ENCODE measurements around the gene SPATA13. TPM values are rescaled to one million over a fixed set of nuclear protein-coding genes. Genes with fewer than 3 reads are reported as not detected.

SPATA13 gene
- total RNA-seq, 1 donor from 2014 or later, result 20.1 TPM

DNA sequence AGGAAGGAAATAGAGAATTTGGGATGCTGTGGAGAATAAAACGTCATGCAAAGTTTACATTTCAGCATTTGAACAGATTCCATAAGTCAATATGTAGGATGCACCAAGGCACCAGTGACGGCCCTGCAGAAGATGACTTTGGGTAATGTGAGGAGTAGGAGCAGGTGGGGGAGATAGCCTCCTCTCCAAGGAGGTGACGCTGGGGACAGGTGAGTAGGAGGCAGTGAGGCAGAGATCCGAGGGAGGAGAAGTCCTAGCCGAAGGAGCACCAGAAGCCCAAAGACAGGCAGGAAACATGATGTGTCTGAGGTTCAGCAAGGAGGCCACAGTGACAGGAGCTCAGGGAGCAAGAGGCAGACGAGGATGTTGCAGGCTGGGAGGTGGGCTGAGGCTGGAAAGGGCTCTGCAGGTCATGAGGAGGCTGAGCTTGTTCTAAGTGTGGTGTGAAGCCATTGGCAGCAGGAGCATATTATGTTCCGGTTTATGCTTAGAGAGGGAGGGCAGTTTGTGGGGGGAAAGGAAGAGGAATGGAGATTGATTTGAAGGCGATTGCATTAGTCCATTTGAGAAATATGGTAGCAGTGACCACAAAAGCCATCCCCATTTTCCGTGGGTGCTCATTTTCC is 93.1 kb downstream of the SPATA13 start:
- no peaks in the 10 kb centered on the region for H3K9me3 ChIP-seq
- no peaks in the 10 kb centered on the region for H3K27me3 ChIP-seq
- DNase-seq (ENCODE audit: extremely low spot score in 2 of 2), result no peak
- intact Hi-C loops (cut with DNase I), result no loop called here
- H3K36me3 ChIP-seq, result no peaks in the 10 kb centered on the region
- peak overlapping the region in 1 of 2 donors; percentile 6 for H3K4me3 ChIP-seq
- TF ChIP-seq POLR2A (IDR thresholded peaks at IDR 0.05) (no peak), POLR2AphosphoS5 (IDR thresholded peaks at IDR 0.05; ENCODE audit: insufficient read depth in 1 of 2, low read depth in 1 of 2) (no peak)
- TF ChIP-seq, protein P1, sequence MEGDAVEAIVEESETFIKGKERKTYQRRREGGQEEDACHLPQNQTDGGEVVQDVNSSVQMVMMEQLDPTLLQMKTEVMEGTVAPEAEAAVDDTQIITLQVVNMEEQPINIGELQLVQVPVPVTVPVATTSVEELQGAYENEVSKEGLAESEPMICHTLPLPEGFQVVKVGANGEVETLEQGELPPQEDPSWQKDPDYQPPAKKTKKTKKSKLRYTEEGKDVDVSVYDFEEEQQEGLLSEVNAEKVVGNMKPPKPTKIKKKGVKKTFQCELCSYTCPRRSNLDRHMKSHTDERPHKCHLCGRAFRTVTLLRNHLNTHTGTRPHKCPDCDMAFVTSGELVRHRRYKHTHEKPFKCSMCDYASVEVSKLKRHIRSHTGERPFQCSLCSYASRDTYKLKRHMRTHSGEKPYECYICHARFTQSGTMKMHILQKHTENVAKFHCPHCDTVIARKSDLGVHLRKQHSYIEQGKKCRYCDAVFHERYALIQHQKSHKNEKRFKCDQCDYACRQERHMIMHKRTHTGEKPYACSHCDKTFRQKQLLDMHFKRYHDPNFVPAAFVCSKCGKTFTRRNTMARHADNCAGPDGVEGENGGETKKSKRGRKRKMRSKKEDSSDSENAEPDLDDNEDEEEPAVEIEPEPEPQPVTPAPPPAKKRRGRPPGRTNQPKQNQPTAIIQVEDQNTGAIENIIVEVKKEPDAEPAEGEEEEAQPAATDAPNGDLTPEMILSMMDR (IDR thresholded peaks at IDR 0.05), result no peak
- H3K4me1 ChIP-seq, result peaks cover 8% of the 10 kb centered on the region
- H3K27ac ChIP-seq, result no peak overlapping the region

DNA sequence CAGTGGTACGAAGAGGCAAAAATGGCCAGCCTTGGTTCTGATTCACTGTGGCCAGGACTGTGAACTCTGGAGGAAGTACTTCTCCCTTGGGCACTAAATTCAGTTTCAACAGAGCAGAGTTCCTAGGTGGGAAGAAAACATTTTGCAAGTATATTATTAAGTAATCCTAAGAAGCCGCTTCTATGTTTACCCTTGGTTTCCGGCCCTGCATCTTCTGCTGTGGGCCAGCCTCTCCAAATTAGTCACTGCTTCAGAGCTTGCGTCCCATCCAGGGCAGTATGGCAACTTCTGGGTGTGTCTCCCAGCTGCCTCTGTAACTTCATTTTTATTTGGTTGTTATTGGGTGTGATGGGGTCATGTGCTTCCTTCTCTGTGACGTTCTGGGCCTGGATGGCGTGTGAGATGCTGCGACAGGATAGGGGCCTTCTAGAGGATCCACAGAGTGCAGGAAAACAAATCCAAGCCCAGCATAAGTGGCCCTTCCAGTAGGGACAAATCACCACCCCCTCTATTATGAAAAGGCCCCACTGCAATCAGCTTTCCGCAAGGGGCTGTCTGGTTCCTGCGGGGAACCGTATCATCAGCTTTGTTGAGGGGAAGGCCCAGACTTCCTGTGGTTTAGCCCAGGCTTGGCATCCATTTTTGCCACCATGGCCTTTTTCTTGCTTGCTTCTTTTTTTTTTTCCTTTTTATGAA is 93.8 kb downstream of the SPATA13 start:
- no peaks in the 10 kb centered on the region for H3K27me3 ChIP-seq
- H3K4me1 ChIP-seq, result peaks cover 8% of the 10 kb centered on the region
- no peak for TF ChIP-seq POLR2A (IDR thresholded peaks at IDR 0.05)
- TF ChIP-seq, protein P1 (IDR thresholded peaks at IDR 0.05), result no peak
- TF ChIP-seq POLR2AphosphoS5 (IDR thresholded peaks at IDR 0.05; ENCODE audit: insufficient read depth in 1 of 2, low read depth in 1 of 2), result no peak
- H3K4me3 ChIP-seq, result no peak overlapping the region
- no peak overlapping the region for H3K27ac ChIP-seq
- intact Hi-C loops (cut with DNase I), result no loop called here
- no peak for DNase-seq (ENCODE audit: extremely low spot score in 2 of 2)
- no peaks in the 10 kb centered on the region for H3K36me3 ChIP-seq
- H3K9me3 ChIP-seq, result no peaks in the 10 kb centered on the region

DNA sequence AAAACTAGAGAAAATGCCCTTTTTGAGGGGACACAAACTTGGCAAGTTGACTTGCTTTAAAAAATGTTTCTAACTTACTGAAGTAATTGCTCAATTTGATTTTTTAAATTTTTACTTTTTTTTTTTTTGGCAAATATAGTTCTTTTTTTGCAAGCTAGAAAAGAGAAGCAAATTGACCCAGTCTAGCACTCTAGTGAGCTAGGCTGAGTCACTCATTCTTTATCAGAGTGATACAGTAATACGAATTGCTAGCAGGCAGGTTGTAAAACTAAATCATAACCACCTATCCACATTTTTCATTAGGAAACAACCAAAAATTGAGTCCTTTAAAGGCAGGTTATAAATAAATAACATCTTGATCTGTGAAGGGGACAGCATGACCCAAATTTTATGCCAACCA is 97.0 kb downstream of the SPATA13 start:
- peaks cover 8% of the 10 kb centered on the region for H3K4me1 ChIP-seq
- H3K4me3 ChIP-seq, result no peak overlapping the region
- no peaks in the 10 kb centered on the region for H3K9me3 ChIP-seq
- no peak for DNase-seq (ENCODE audit: extremely low spot score in 2 of 2)
- no peaks in the 10 kb centered on the region for H3K36me3 ChIP-seq
- no peak overlapping the region for H3K27ac ChIP-seq
- intact Hi-C loops (cut with DNase I), result no loop called here
- no peak for TF ChIP-seq POLR2A (IDR thresholded peaks at IDR 0.05)
- no peak for TF ChIP-seq POLR2AphosphoS5 (IDR thresholded peaks at IDR 0.05; ENCODE audit: insufficient read depth in 1 of 2, low read depth in 1 of 2)
- TF ChIP-seq, protein P1 (IDR thresholded peaks at IDR 0.05), result no peak
- no peaks in the 10 kb centered on the region for H3K27me3 ChIP-seq

DNA sequence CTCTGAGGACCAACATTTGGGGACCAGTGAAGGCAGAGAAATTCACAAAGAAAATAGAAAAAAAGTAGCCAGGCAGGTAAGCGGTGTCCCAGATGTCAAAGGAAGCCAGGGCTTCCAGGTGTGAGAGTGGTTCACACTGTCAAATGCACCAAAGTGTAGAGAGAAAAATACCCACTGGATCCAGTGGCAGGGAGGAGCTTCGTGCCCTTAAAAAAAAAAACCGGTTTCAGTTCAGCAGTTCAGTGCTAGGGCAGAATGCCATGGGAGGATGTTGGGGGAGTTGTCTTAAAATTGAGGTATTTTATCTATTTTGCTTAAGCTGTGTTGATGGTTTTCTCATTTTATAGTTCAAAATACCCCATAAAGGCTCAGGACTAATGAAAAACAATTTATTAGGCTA is 101.0 kb downstream of the SPATA13 start:
- Histone ChIP-seq H3K27me3 (no peaks in the 10 kb centered on the region), H3K27ac (no peak overlapping the region), H3K9me3 (no peaks in the 10 kb centered on the region), H3K4me3 (no peak overlapping the region), H3K36me3 (no peaks in the 10 kb centered on the region), H3K4me1 (no peaks in the 10 kb centered on the region)
- TF ChIP-seq, protein P1 (IDR thresholded peaks at IDR 0.05), result no peak
- TF ChIP-seq POLR2AphosphoS5 (IDR thresholded peaks at IDR 0.05; ENCODE audit: insufficient read depth in 1 of 2, low read depth in 1 of 2), result no peak
- no peak for TF ChIP-seq POLR2A (IDR thresholded peaks at IDR 0.05)
- DNase-seq (ENCODE audit: extremely low spot score in 2 of 2), result peak in 1 of 2 donors; percentile 40
- intact Hi-C loops (cut with DNase I), result no loop called here

DNA sequence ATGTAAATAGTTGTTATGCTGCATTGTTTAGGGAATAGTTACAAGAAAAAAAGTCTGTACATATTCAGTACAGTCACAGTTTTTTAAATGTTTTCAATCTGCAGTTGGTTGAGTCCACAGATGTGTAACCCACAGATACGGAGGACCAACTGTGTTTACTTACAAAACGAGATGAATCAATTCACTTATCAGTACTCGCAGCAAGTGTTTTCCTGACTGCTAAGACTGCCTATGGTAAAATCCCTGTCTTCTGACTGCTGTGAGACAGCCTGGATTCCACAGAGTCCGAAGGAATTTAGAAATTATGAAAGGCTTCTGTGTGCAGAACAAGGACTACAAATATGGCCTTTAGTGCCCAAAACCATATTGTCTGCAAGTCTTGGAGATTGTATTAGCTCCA is 103.1 kb downstream of the SPATA13 start:
- H3K36me3 ChIP-seq, result no peaks in the 10 kb centered on the region
- no peak overlapping the region for H3K4me3 ChIP-seq
- H3K4me1 ChIP-seq, result peaks cover 8% of the 10 kb centered on the region
- TF ChIP-seq POLR2A (IDR thresholded peaks at IDR 0.05) (no peak), POLR2AphosphoS5 (IDR thresholded peaks at IDR 0.05; ENCODE audit: insufficient read depth in 1 of 2, low read depth in 1 of 2) (no peak)
- TF ChIP-seq, protein P1 (IDR thresholded peaks at IDR 0.05), result no peak
- H3K27me3 ChIP-seq, result no peaks in the 10 kb centered on the region
- no peaks in the 10 kb centered on the region for H3K9me3 ChIP-seq
- no peak overlapping the region for H3K27ac ChIP-seq
- DNase-seq (ENCODE audit: extremely low spot score in 2 of 2), result no peak
- intact Hi-C loops (cut with DNase I), result no loop called here

Data from vagina (tissue), 2 donors.